ENCODE measurements around the gene SAMD8. TPM values are rescaled to one million over a fixed set of nuclear protein-coding genes. Genes with fewer than 3 reads are reported as not detected.
A peak's percentile ranks its signal among the peaks of the same experiment; 100 is the strongest.

Gene SAMD8
- total and polyA plus RNA-seq, 11 donors = 7.5 to 43.0 (median 23.4) TPM

GRCh38 chr10:75146780-75147179 is 35.3 kb downstream of the SAMD8 start:
- Histone ChIP-seq H3K4me1 (peaks cover 0 to 38% (median 23%) of the 10 kb centered on the region in 12 donors), H3K4me3 (no peak overlapping the region), H3K27ac (no peak overlapping the region), H3K9me3 (no peaks in the 10 kb centered on the region), H3K27me3 (no peaks in the 10 kb centered on the region), H3K36me3 (peaks cover 0 to 16% (median 13%) of the 10 kb centered on the region in 9 donors)
- intact Hi-C loops (cut with DNase I) = no loop called here
- no peak for TF ChIP-seq POLR2A (IDR thresholded peaks at IDR 0.05)
- no peak for TF ChIP-seq CTCF (IDR thresholded peaks at IDR 0.05)
- WGBS, 4 donors = 70 to 83% (median 77%) methylated on average over 2 of the region's 2 CpGs
- ATAC-seq = no peak
- DNase-seq = no peak

GRCh38 chr10:75150656-75151055 is 39.2 kb downstream of the SAMD8 start:
- H3K27me3 ChIP-seq = no peaks in the 10 kb centered on the region
- peaks cover 0 to 41% (median 30%) of the 10 kb centered on the region in 9 donors for H3K36me3 ChIP-seq
- TF ChIP-seq CTCF (IDR thresholded peaks at IDR 0.05) = no peak
- no peak for TF ChIP-seq POLR2A (IDR thresholded peaks at IDR 0.05)
- intact Hi-C loops (cut with DNase I) = no loop called here
- peaks cover 0 to 19% (median 6%) of the 10 kb centered on the region in 12 donors for H3K4me1 ChIP-seq
- no peak overlapping the region for H3K4me3 ChIP-seq
- ATAC-seq = no peak
- WGBS, 4 donors = 91 to 97% (median 95%) methylated on average over 5 of the region's 5 CpGs
- no peak overlapping the region for H3K27ac ChIP-seq
- no peak for DNase-seq
- H3K9me3 ChIP-seq = no peaks in the 10 kb centered on the region

- TF ChIP-seq POLR2A (IDR thresholded peaks at IDR 0.05) = no peak
- no peak for TF ChIP-seq CTCF (IDR thresholded peaks at IDR 0.05)
- Histone ChIP-seq H3K36me3 (peaks cover 0 to 17% (median 3%) of the 10 kb centered on the region in 9 donors), H3K27ac (peak overlapping the region in 2 of 12 donors; percentile 6 to 33), H3K4me3 (no peak overlapping the region), H3K4me1 (peaks cover 0 to 28% (median 7%) of the 10 kb centered on the region in 12 donors), H3K27me3 (no peaks in the 10 kb centered on the region), H3K9me3 (no peaks in the 10 kb centered on the region)
- intact Hi-C loops (cut with DNase I) = no loop called here
- WGBS, 4 donors = 73 to 86% (median 75%) methylated on average over 4 of the region's 4 CpGs
- DNase-seq = no peak
- peak in 3 of 4 donors; percentile 47 to 66 (median 54) for ATAC-seq
These were observed 48.1 kb downstream of the SAMD8 start for GRCh38 chr10:75159519-75159918.

GRCh38 chr10:75165684-75166622 is 54.5 kb downstream of the SAMD8 start:
- 72 to 86% (median 77%) methylated on average over 2 of the region's 2 CpGs for WGBS, 4 donors
- ATAC-seq (no peak), DNase-seq (no peak)
- Histone ChIP-seq H3K4me1 (peaks cover 0 to 39% (median 15%) of the 10 kb centered on the region in 12 donors), H3K27ac (peak overlapping the region in 2 of 12 donors; percentile 3 to 29), H3K9me3 (no peaks in the 10 kb centered on the region), H3K4me3 (no peak overlapping the region), H3K27me3 (no peaks in the 10 kb centered on the region), H3K36me3 (peaks cover 0 to 45% (median 29%) of the 10 kb centered on the region in 9 donors)
- intact Hi-C loops (cut with DNase I) = no loop called here
- no peak for TF ChIP-seq CTCF (IDR thresholded peaks at IDR 0.05)
- TF ChIP-seq POLR2A (IDR thresholded peaks at IDR 0.05) = no peak

Data from heart left ventricle (tissue), 16 donors.